Gastrocnemius medialis (tissue), 4 donors: Measurements from ENCODE around the gene ABI3.

Source experiments
- POLR2A ChIP-seq, 2 donors: fragments of 450-650 bp; IDR thresholded peaks; one replicate each; pipeline ENCODE4 v1.6.1; 2017; ENCODE audit warnings: antibody characterized with exemption in 2 of 2, mild to moderate bottlenecking in 2 of 2, moderate library complexity in 2 of 2
- TF ChIP-seq, protein P1 (sequence below), 5 experiments: fragments of 450-650 bp in 3 of 5; fragments of 200-600 bp in 2 of 5; sonication (generic) in 2 of 5; IDR thresholded peaks in 4 of 5; conservative IDR thresholded peaks in 1 of 5; 1 replicate in 4 of 5; 2 replicates in 1 of 5; pipeline ENCODE4 v1.5.1; 2016 to 2019; ENCODE audit warnings: antibody characterized with exemption in 5 of 5, mild to moderate bottlenecking in 3 of 5, moderate library complexity in 3 of 5

GRCh38 chr17:49214676-49215360 is 4.3 kb downstream of the ABI3 start:
- TF ChIP-seq, protein P1, sequence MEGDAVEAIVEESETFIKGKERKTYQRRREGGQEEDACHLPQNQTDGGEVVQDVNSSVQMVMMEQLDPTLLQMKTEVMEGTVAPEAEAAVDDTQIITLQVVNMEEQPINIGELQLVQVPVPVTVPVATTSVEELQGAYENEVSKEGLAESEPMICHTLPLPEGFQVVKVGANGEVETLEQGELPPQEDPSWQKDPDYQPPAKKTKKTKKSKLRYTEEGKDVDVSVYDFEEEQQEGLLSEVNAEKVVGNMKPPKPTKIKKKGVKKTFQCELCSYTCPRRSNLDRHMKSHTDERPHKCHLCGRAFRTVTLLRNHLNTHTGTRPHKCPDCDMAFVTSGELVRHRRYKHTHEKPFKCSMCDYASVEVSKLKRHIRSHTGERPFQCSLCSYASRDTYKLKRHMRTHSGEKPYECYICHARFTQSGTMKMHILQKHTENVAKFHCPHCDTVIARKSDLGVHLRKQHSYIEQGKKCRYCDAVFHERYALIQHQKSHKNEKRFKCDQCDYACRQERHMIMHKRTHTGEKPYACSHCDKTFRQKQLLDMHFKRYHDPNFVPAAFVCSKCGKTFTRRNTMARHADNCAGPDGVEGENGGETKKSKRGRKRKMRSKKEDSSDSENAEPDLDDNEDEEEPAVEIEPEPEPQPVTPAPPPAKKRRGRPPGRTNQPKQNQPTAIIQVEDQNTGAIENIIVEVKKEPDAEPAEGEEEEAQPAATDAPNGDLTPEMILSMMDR (IDR thresholded peaks at IDR 0.05 in 4 of 5, conservative IDR thresholded peaks at IDR 0.05 in 1 of 5) = no peak
- TF ChIP-seq POLR2A (IDR thresholded peaks at IDR 0.05) = no peak
